ENCODE measurements around the gene CREB5.

Gene CREB5

DNA sequence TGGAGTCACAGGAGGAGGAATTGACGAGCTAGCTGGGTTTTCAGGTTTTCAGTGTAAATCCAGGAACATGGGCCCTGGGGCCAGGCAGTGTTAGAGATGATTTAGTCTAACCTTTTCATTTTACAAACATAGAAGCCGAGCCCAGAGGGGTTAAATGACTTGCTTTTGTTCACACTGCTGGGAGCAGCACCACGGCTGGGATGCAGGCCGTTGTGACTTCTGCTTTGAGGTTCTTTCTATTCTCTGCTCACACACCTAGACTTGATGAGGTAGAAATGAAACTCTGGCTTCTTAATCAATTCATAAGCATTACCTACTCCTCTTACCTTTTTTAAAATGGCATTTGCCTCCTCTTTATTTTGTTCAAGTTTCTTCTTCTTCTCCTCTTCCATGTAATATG is 36.4 kb downstream of the CREB5 start:
- Histone ChIP-seq H3K36me3 (ENCODE audit: control insufficient read depth, insufficient read depth, low read length) (no peaks in the 10 kb centered on the region), H3K4me3 (replicated peaks; ENCODE audit: low read depth, low read length) (no peak overlapping the region), H3K27me3 (replicated peaks; ENCODE audit: control insufficient read depth, insufficient read depth, low read length) (no peaks in the 10 kb centered on the region; the same call in 1 of the 2 replicates)
- DNase-seq (ENCODE audit: extremely low read depth, insufficient read length): no peak
- TF ChIP-seq, protein P1, sequence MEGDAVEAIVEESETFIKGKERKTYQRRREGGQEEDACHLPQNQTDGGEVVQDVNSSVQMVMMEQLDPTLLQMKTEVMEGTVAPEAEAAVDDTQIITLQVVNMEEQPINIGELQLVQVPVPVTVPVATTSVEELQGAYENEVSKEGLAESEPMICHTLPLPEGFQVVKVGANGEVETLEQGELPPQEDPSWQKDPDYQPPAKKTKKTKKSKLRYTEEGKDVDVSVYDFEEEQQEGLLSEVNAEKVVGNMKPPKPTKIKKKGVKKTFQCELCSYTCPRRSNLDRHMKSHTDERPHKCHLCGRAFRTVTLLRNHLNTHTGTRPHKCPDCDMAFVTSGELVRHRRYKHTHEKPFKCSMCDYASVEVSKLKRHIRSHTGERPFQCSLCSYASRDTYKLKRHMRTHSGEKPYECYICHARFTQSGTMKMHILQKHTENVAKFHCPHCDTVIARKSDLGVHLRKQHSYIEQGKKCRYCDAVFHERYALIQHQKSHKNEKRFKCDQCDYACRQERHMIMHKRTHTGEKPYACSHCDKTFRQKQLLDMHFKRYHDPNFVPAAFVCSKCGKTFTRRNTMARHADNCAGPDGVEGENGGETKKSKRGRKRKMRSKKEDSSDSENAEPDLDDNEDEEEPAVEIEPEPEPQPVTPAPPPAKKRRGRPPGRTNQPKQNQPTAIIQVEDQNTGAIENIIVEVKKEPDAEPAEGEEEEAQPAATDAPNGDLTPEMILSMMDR (IDR thresholded peaks at IDR 0.05; ENCODE audit: insufficient read depth, low read length, poor library complexity, severe bottlenecking): no peak

GRCh38 chr7:28452681-28453080 is 40.4 kb downstream of the CREB5 start:
- Histone ChIP-seq H3K36me3 (ENCODE audit: control insufficient read depth, insufficient read depth, low read length) (no peaks in the 10 kb centered on the region), H3K27me3 (replicated peaks; ENCODE audit: control insufficient read depth, insufficient read depth, low read length) (no peaks in the 10 kb centered on the region; the same call in none of the 2 replicates), H3K4me3 (replicated peaks; ENCODE audit: low read depth, low read length) (no peak overlapping the region)
- TF ChIP-seq, protein P1 (IDR thresholded peaks at IDR 0.05; ENCODE audit: insufficient read depth, low read length, poor library complexity, severe bottlenecking): no peak
- no peak for DNase-seq (ENCODE audit: extremely low read depth, insufficient read length)

DNA sequence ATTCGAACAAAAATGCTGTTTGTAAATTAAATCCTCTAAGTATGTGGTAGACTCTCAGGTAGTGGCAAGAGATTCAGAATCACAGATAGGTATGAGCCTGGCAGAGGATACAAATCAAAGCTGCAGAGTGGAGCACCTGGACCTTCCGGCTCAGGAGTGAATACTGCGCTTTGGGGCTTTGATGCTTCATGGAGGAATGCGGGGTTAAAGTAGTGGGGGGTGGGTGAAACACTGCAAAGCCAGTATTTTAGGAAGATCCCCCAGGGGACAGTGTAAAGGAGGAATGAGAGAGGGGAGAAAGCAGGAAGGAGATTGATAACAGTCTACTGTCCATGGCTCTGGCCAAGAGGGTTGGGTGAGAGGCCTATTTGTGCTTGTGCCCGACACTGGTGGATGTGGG is 43.2 kb downstream of the CREB5 start:
- TF ChIP-seq, protein P1 (IDR thresholded peaks at IDR 0.05; ENCODE audit: insufficient read depth, low read length, poor library complexity, severe bottlenecking): no peak
- DNase-seq (ENCODE audit: extremely low read depth, insufficient read length): no peak
- H3K36me3 ChIP-seq (ENCODE audit: control insufficient read depth, insufficient read depth, low read length): no peaks in the 10 kb centered on the region

DNA sequence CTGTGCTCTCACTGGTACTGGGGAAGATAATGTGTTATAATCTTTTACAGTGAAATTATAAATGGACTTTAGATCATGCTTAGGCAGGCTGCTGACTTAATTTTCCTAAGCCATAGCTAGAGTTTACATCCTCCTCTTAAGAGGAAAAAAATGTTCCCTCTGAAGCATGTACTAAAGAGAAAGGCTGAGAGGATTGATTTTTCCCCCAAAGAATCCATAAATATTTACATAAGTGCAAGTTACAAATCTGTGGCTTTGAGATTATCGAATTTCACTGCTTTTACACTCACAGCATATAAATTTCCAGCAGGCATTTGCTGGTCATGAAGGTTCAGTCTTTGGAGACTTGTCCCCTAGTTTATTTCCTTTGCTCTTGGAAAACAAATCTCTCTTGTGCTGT is 43.7 kb downstream of the CREB5 start:
- DNase-seq (ENCODE audit: extremely low read depth, insufficient read length): no peak
- Histone ChIP-seq H3K27me3 (replicated peaks; ENCODE audit: control insufficient read depth, insufficient read depth, low read length) (no peaks in the 10 kb centered on the region; the same call in none of the 2 replicates), H3K36me3 (ENCODE audit: control insufficient read depth, insufficient read depth, low read length) (no peaks in the 10 kb centered on the region), H3K4me3 (replicated peaks; ENCODE audit: low read depth, low read length) (no peak overlapping the region)
- TF ChIP-seq, protein P1 (IDR thresholded peaks at IDR 0.05; ENCODE audit: insufficient read depth, low read length, poor library complexity, severe bottlenecking): no peak

More for the DNA sequence above, 43.2 kb downstream of the CREB5 start:
- no peak overlapping the region for H3K4me3 ChIP-seq (replicated peaks; ENCODE audit: low read depth, low read length)
- no peaks in the 10 kb centered on the region; the same call in none of the 2 replicates for H3K27me3 ChIP-seq (replicated peaks; ENCODE audit: control insufficient read depth, insufficient read depth, low read length)

GRCh38 chr7:28458732-28459131 is 46.4 kb downstream of the CREB5 start:
- Histone ChIP-seq H3K4me3 (replicated peaks; ENCODE audit: low read depth, low read length) (no peak overlapping the region), H3K27me3 (replicated peaks; ENCODE audit: control insufficient read depth, insufficient read depth, low read length) (no peaks in the 10 kb centered on the region; the same call in none of the 2 replicates), H3K36me3 (ENCODE audit: control insufficient read depth, insufficient read depth, low read length) (no peaks in the 10 kb centered on the region)
- TF ChIP-seq, protein P1 (IDR thresholded peaks at IDR 0.05; ENCODE audit: insufficient read depth, low read length, poor library complexity, severe bottlenecking): no peak
- no peak for DNase-seq (ENCODE audit: extremely low read depth, insufficient read length)

GRCh38 chr7:28459306-28459705 is 47.0 kb downstream of the CREB5 start:
- H3K27me3 ChIP-seq (replicated peaks; ENCODE audit: control insufficient read depth, insufficient read depth, low read length): no peaks in the 10 kb centered on the region; the same call in none of the 2 replicates
- DNase-seq (ENCODE audit: extremely low read depth, insufficient read length): no peak
- no peak overlapping the region for H3K4me3 ChIP-seq (replicated peaks; ENCODE audit: low read depth, low read length)
- H3K36me3 ChIP-seq (ENCODE audit: control insufficient read depth, insufficient read depth, low read length): no peaks in the 10 kb centered on the region
- TF ChIP-seq, protein P1 (IDR thresholded peaks at IDR 0.05; ENCODE audit: insufficient read depth, low read length, poor library complexity, severe bottlenecking): no peak

All from GM06990 (cell line).